Smooth muscle cell (in vitro differentiated cells): ENCODE results near the gene YTHDC1. TPM values are rescaled to one million over a fixed set of nuclear protein-coding genes. Genes with fewer than 3 reads are reported as not detected.

Experiments
- DNase-seq: peaks from one replicate; lab custom pipeline; 2025; ENCODE audit not compliant: unreplicated experiment; lab: John Stamatoyannopoulos, UW
- H2AFZ ChIP-seq: fragments of 200-600 bp; sonication (generic); 2 replicates; pipeline ENCODE4 v1.6.0; 2016; ENCODE audit warnings: antibody characterized with exemption, low read depth, mild to moderate bottlenecking
- H3F3A ChIP-seq: fragments of 200-600 bp; sonication (generic); 2 replicates; pipeline ENCODE4 v1.6.0; 2017; ENCODE audit warnings: antibody characterized with exemption, low read depth
- H3K27ac ChIP-seq: fragments of 200-600 bp; sonication (generic); 2 replicates; pipeline ENCODE4 v1.5.1; 2016; ENCODE audit warnings: low read depth, mild to moderate bottlenecking
- H3K27me3 ChIP-seq: fragments of 200-600 bp; sonication (generic); 2 replicates; pipeline ENCODE4 v1.6.1; 2016; ENCODE audit warnings: low read depth, mild to moderate bottlenecking
- H3K36me3 ChIP-seq: fragments of 200-600 bp; sonication (generic); 2 replicates; pipeline ENCODE4 v1.5.1; 2016; ENCODE audit warnings: low read depth
- H3K4me1 ChIP-seq: fragments of 200-600 bp; sonication (generic); 2 replicates; pipeline ENCODE4 v1.5.1; 2016; ENCODE audit warnings: low read depth
- H3K4me2 ChIP-seq: fragments of 200-600 bp; sonication (generic); 2 replicates; pipeline ENCODE4 v1.6.0; 2016; ENCODE audit warnings: mild to moderate bottlenecking
- H3K4me3 ChIP-seq: fragments of 200-600 bp; sonication (generic); 2 replicates; pipeline ENCODE4 v1.5.1; 2016; ENCODE audit warnings: mild to moderate bottlenecking
- H3K79me2 ChIP-seq: fragments of 200-600 bp; sonication (generic); 2 replicates; pipeline ENCODE4 v1.6.0; 2016; ENCODE audit warnings: low read depth, mild to moderate bottlenecking
- H3K9ac ChIP-seq: fragments of 200-600 bp; sonication (generic); 2 replicates; pipeline ENCODE4 v1.6.0; 2016; ENCODE audit warnings: low read depth
- H3K9me3 ChIP-seq: fragments of 200-600 bp; sonication (generic); replicated peaks from 2 replicates; pipeline ENCODE4 v1.5.1; 2016; ENCODE audit warnings: low read depth
- H4K20me1 ChIP-seq: fragments of 200-600 bp; sonication (generic); 2 replicates; pipeline ENCODE4 v1.6.0; 2016; ENCODE audit warnings: low read depth
- CTCF ChIP-seq: fragments of 200-600 bp; sonication (generic); IDR thresholded peaks from 2 replicates; pipeline ENCODE4 v1.5.1; 2017; ENCODE audit warnings: borderline replicate concordance, mild to moderate bottlenecking, antibody characterized with exemption; ENCODE audit not compliant: insufficient read depth, poor library complexity, severe bottlenecking
- WGBS: methylation state at CpG from one replicate; pipeline ENCODE4 v1.1.7; 2016; ENCODE audit warnings: low lambda C conversion rate; 5-methylcytosine and 5-hydroxymethylcytosine counted together
- polyA plus RNA-seq: library from polyadenylated mRNA; unstranded; fragments of >200 nt; fragmentation: Nextera tagmentation; extraction: Ambion mirVana; gene quantifications from 2 replicates; pipeline ENCODE4 v1.2.1, GENCODE V29; 2016
- total RNA-seq: library from RNA; depleted of rRNA; stranded (reverse); fragments of >200 nt; gene quantifications from 2 replicates; pipeline ENCODE4 v1.2.3, GENCODE V29; 2014

YTHDC1 gene
- total and polyA plus RNA-seq, 2 experiments from 2014 or later, result 34.3 to 59.1 TPM

DNA sequence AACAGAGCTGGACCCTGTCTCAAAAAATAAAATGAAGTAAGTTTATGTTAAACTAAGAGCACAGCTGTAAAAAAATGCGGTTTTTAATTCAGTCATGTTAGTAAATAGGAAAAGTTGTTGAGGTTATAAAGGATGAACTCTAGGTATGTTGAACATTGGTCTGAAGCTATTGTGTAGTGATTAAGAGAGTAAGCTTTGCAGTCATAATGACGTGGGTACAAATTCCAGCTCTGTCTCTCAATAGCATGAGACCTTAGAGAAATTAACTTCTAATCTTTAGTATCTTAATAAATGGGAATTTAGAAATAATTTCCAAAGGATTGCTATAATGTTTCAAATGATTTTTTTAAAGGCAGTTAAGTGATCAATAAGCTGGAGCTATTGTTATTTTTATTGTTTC is 2.9 kb upstream of the YTHDC1 start:
- H3K27me3 ChIP-seq, result no peaks in the 10 kb centered on the region
- no peak for DNase-seq
- H3K27ac ChIP-seq, result no peak overlapping the region
- H3K9me3 ChIP-seq, result no peaks in the 10 kb centered on the region
- H3F3A ChIP-seq, result no peaks in the 10 kb centered on the region
- H3K4me3 ChIP-seq, result no peak overlapping the region
- peaks cover 15% of the 10 kb centered on the region for H4K20me1 ChIP-seq
- H3K79me2 ChIP-seq, result peaks cover 21% of the 10 kb centered on the region
- no peak overlapping the region for H2AFZ ChIP-seq
- H3K9ac ChIP-seq, result no peak overlapping the region
- H3K36me3 ChIP-seq, result no peaks in the 10 kb centered on the region
- no peak overlapping the region for H3K4me2 ChIP-seq
- 82% methylated on average over 2 of the region's 2 CpGs for WGBS
- peaks cover 8% of the 10 kb centered on the region for H3K4me1 ChIP-seq
- no peak for TF ChIP-seq CTCF

DNA sequence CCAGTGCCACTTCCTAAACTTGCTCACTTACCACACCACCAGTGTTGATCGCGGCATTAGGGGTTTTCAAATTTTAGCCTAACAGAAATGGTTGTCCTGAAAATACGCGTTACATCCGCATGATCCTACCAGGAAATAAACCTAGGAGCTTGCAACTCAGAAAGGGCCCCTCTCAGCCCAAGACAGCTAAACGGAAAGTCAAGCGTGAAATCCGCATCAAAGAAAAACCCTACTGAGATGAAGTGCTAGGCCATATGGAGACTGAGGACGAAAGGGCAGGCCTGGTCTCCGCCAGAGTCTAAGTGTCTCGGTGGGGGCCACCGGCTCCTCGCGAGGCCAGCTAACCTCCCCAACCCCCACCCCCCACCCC is 626 bp downstream of the YTHDC1 start:
- H3K9me3 ChIP-seq, result no peaks in the 10 kb centered on the region
- H4K20me1 ChIP-seq, result peaks cover 50% of the 10 kb centered on the region
- peak overlapping the region; percentile 89 for H3K4me2 ChIP-seq
- TF ChIP-seq CTCF, result no peak
- H3K79me2 ChIP-seq, result peaks cover 56% of the 10 kb centered on the region
- DNase-seq, result no peak
- no peaks in the 10 kb centered on the region for H3K27me3 ChIP-seq
- 1% methylated on average over 10 of the region's 14 CpGs for WGBS
- H3K4me3 ChIP-seq, result peak overlapping the region; percentile 90
- no peak overlapping the region for H2AFZ ChIP-seq
- H3K27ac ChIP-seq, result peak overlapping the region; percentile 99
- H3K4me1 ChIP-seq, result peaks cover 16% of the 10 kb centered on the region
- no peaks in the 10 kb centered on the region for H3F3A ChIP-seq
- no peaks in the 10 kb centered on the region for H3K36me3 ChIP-seq
- peak overlapping the region; percentile 99 for H3K9ac ChIP-seq

- no peak for DNase-seq
- Histone ChIP-seq H3K4me2 (peak overlapping the region; percentile 89), H3K9ac (peak overlapping the region; percentile 99), H3K27me3 (no peaks in the 10 kb centered on the region), H2AFZ (no peak overlapping the region), H3F3A (no peaks in the 10 kb centered on the region), H4K20me1 (peaks cover 57% of the 10 kb centered on the region), H3K4me1 (peaks cover 16% of the 10 kb centered on the region), H3K9me3 (no peaks in the 10 kb centered on the region), H3K79me2 (peaks cover 63% of the 10 kb centered on the region), H3K27ac (peak overlapping the region; percentile 99), H3K4me3 (peak overlapping the region; percentile 90), H3K36me3 (no peaks in the 10 kb centered on the region)
- no peak for TF ChIP-seq CTCF
- WGBS, result under 1% methylated on average over 4 of the region's 4 CpGs
These were observed 1.3 kb downstream of the YTHDC1 start for GRCh38 chr4:68348577-68348976.

DNA sequence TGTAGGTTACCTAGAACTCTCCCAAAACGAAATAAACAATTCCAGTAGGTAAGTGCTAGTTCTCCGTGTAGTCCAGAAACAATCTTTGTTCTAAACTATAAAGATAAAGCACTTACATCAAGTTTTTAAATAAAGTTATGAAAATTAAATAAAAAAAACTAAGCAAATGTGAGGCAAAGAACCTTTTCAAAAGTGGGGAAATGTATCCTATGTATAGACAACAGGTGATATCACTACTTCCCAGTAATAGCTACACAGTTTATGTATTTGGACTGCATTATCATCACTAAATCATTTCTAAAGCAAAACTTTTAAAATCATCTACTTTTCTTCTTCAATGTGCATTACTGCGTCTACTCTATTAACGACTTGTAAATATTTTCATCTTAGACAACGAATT is 2.0 kb downstream of the YTHDC1 start:
- Histone ChIP-seq H3K36me3 (no peaks in the 10 kb centered on the region), H2AFZ (no peak overlapping the region), H4K20me1 (peaks cover 65% of the 10 kb centered on the region), H3K79me2 (peaks cover 70% of the 10 kb centered on the region), H3K4me3 (peak overlapping the region; percentile 90), H3K9me3 (no peaks in the 10 kb centered on the region), H3K27ac (peak overlapping the region; percentile 99), H3K4me2 (peak overlapping the region; percentile 89), H3K9ac (peak overlapping the region; percentile 99), H3F3A (no peaks in the 10 kb centered on the region), H3K4me1 (peaks cover 16% of the 10 kb centered on the region), H3K27me3 (no peaks in the 10 kb centered on the region)
- WGBS, result 11% methylated on average over 5 of the region's 5 CpGs
- no peak for TF ChIP-seq CTCF
- DNase-seq, result no peak
